ENCODE measurements around the gene MAOA. TPM values are rescaled to one million over a fixed set of nuclear protein-coding genes. Genes with fewer than 3 reads are reported as not detected.

Gene MAOA
- total RNA-seq, 2 donors from 2014 or later = 111 to 174 TPM

- Histone ChIP-seq H3K4me1 (no peaks in the 10 kb centered on the region), H3K27ac (no peak overlapping the region), H3K27me3 (no peaks in the 10 kb centered on the region), H3K36me3 (peaks cover 9% of the 10 kb centered on the region), H3K4me3 (no peak overlapping the region), H3K9me3 (no peaks in the 10 kb centered on the region)
- TF ChIP-seq, protein P1, sequence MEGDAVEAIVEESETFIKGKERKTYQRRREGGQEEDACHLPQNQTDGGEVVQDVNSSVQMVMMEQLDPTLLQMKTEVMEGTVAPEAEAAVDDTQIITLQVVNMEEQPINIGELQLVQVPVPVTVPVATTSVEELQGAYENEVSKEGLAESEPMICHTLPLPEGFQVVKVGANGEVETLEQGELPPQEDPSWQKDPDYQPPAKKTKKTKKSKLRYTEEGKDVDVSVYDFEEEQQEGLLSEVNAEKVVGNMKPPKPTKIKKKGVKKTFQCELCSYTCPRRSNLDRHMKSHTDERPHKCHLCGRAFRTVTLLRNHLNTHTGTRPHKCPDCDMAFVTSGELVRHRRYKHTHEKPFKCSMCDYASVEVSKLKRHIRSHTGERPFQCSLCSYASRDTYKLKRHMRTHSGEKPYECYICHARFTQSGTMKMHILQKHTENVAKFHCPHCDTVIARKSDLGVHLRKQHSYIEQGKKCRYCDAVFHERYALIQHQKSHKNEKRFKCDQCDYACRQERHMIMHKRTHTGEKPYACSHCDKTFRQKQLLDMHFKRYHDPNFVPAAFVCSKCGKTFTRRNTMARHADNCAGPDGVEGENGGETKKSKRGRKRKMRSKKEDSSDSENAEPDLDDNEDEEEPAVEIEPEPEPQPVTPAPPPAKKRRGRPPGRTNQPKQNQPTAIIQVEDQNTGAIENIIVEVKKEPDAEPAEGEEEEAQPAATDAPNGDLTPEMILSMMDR (IDR thresholded peaks at IDR 0.05) = no peak
- DNase-seq (ENCODE audit: low spot score) = no peak
Measured at GRCh38 chrX:43731086-43731485, 75.0 kb downstream of the MAOA start.

DNA sequence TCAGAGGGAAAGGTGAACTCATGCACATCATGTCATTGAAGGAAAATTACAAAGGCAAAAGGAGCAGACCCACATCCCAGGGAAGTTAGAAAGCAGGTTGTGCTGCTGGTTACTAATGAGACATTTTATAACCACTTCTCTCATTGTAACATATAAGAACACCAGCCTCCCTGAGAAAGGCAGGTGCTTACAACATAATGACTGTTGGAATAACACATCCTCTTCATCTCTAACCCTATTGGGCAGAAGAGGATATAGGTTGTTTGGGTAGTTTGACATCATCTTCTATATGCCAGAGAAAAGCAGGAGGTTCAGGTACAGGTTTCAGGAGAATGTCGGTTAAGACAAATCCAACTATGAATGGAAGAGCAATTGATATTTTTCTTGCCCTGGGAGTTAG, 77.6 kb downstream of the MAOA start:
- Histone ChIP-seq H3K4me1 (no peaks in the 10 kb centered on the region), H3K36me3 (peaks cover 9% of the 10 kb centered on the region), H3K27ac (no peak overlapping the region), H3K4me3 (no peak overlapping the region), H3K27me3 (no peaks in the 10 kb centered on the region), H3K9me3 (no peaks in the 10 kb centered on the region)
- DNase-seq (ENCODE audit: low spot score) = no peak
- TF ChIP-seq, protein P1 (IDR thresholded peaks at IDR 0.05) = no peak

DNA sequence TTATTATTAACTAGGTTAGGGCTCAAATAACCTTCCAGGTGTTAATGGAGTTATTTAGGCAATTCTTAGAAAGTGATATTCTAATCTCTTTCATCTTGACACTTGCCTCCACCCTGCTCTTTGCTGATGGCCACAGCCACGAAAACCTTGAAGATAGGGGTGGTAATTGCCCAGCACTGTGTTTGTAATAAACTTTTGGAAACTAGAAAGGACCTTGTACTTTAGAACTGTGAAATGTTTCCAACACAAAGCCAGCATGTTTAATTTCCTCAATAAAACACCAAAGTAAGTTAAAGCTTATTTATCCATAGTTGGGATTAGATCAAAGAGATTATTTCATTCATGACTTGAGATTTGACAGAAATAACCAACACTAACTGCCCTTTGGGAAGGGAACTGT, 78.3 kb downstream of the MAOA start:
- Histone ChIP-seq H3K36me3 (peaks cover 9% of the 10 kb centered on the region), H3K4me3 (no peak overlapping the region), H3K27me3 (no peaks in the 10 kb centered on the region), H3K27ac (no peak overlapping the region), H3K4me1 (no peaks in the 10 kb centered on the region), H3K9me3 (no peaks in the 10 kb centered on the region)
- TF ChIP-seq, protein P1 (IDR thresholded peaks at IDR 0.05) = no peak
- no peak for DNase-seq (ENCODE audit: low spot score)

- no peaks in the 10 kb centered on the region for H3K9me3 ChIP-seq
- H3K4me1 ChIP-seq = no peaks in the 10 kb centered on the region
- H3K27me3 ChIP-seq = no peaks in the 10 kb centered on the region
- H3K36me3 ChIP-seq = peaks cover 9% of the 10 kb centered on the region
- DNase-seq (ENCODE audit: low spot score) = no peak
- TF ChIP-seq, protein P1 (IDR thresholded peaks at IDR 0.05) = no peak
- H3K27ac ChIP-seq = no peak overlapping the region
- no peak overlapping the region for H3K4me3 ChIP-seq
Measured at GRCh38 chrX:43735534-43735933, 79.4 kb downstream of the MAOA start.

GRCh38 chrX:43735957-43736356, 79.9 kb downstream of the MAOA start:
- Histone ChIP-seq H3K27ac (no peak overlapping the region), H3K9me3 (no peaks in the 10 kb centered on the region), H3K36me3 (peaks cover 9% of the 10 kb centered on the region), H3K4me3 (peak overlapping the region in 1 of 2 donors; percentile 14), H3K27me3 (no peaks in the 10 kb centered on the region), H3K4me1 (no peaks in the 10 kb centered on the region)
- TF ChIP-seq, protein P1 (IDR thresholded peaks at IDR 0.05) = no peak
- DNase-seq (ENCODE audit: low spot score) = no peak

GRCh38 chrX:43741843-43742573, 85.9 kb downstream of the MAOA start:
- peaks cover 0 to 15% of the 10 kb centered on the region in 2 donors for H3K4me1 ChIP-seq
- H3K27me3 ChIP-seq = no peaks in the 10 kb centered on the region
- no peak for DNase-seq (ENCODE audit: low spot score)
- no peaks in the 10 kb centered on the region for H3K9me3 ChIP-seq
- no peak overlapping the region for H3K4me3 ChIP-seq
- H3K36me3 ChIP-seq = peaks cover 16% of the 10 kb centered on the region
- peak overlapping the region; percentile 61 to 66 for H3K27ac ChIP-seq
- TF ChIP-seq, protein P1 (IDR thresholded peaks at IDR 0.05) = no peak

Measured in right atrium auricular region (tissue), 2 donors.